HEK293 (cell line): ENCODE results near the gene DNAJC27.

ENCODE experiments used
- CTCF ChIA-PET: fragments of 350-600 bp; formaldehyde crosslinking; extraction: SDS; loops from one replicate; lab custom pipeline; 2021; ENCODE audit warnings: antibody characterized with exemption; lab: Yijun Ruan, JAX
- POLR2A ChIA-PET: fragments of 300-600 bp; formaldehyde crosslinking; extraction: SDS; loops from one replicate; lab custom pipeline; 2020; ENCODE audit warnings: antibody characterized with exemption, inconsistent platforms; lab: Yijun Ruan, JAX
- H3K27ac ChIP-seq: fragments of 200-500 bp; sonication (Bioruptor generic); 2 replicates; pipeline ENCODE4 v1.5.1; 2014; ENCODE audit warnings: low read depth, low read length, control low read depth, inconsistent platforms; ENCODE audit errors: extremely low read depth
- H3K36me3 ChIP-seq, 2 experiments: fragments of 200-500 bp in 1 of 2; sonication (Bioruptor generic) in 1 of 2; 1 replicate in 1 of 2; 2 replicates in 1 of 2; pipeline ENCODE4 v1.5.1; 2014 to 2017; ENCODE audit warnings: inconsistent platforms in 2 of 2, low read length in 2 of 2; ENCODE audit not compliant: control insufficient read depth in 2 of 2, insufficient read depth in 1 of 2
- H3K4me1 ChIP-seq: fragments of 200-500 bp; sonication (Bioruptor generic); 2 replicates; pipeline ENCODE4 v1.5.1; 2014; ENCODE audit warnings: mild to moderate bottlenecking, low read length, inconsistent platforms; ENCODE audit not compliant: control insufficient read depth, insufficient read depth
- H3K4me3 ChIP-seq: 2 replicates; pipeline ENCODE4 v1.5.1; 2011; ENCODE audit warnings: low read depth, mild to moderate bottlenecking, control low read depth, low read length, moderate library complexity
- H3K9me3 ChIP-seq: fragments of 200-500 bp; sonication (Bioruptor generic); 2 replicates; pipeline ENCODE4 v1.5.1; 2014; ENCODE audit warnings: low read depth, low read length, inconsistent platforms; ENCODE audit not compliant: control insufficient read depth, insufficient read depth
- FEZF1 ChIP-seq: fragments of 450-650 bp; formaldehyde crosslinking; IDR thresholded peaks from 2 replicates; pipeline ENCODE4 v1.5.1; 2016; ENCODE audit warnings: missing biosample characterization, missing genetic modification characterization
- KLF16 ChIP-seq: fragments of 450-650 bp; formaldehyde crosslinking; IDR thresholded peaks from 2 replicates; pipeline ENCODE4 v1.5.1; 2017; ENCODE audit warnings: missing biosample characterization, missing genetic modification characterization
- PRDM1 ChIP-seq: fragments of 450-650 bp; formaldehyde crosslinking; IDR thresholded peaks from 2 replicates; pipeline ENCODE4; 2016; ENCODE audit warnings: missing biosample characterization, missing genetic modification characterization
- ZBTB7A ChIP-seq: fragments of 450-650 bp; formaldehyde crosslinking; IDR thresholded peaks from 2 replicates; pipeline ENCODE4 v1.5.1; 2016; ENCODE audit warnings: low read depth, missing biosample characterization, missing genetic modification characterization
- ZNF24 ChIP-seq: fragments of 450-650 bp; formaldehyde crosslinking; IDR thresholded peaks from 2 replicates; pipeline ENCODE4 v1.5.1; 2016; ENCODE audit warnings: missing biosample characterization, missing genetic modification characterization
- ZNF324 ChIP-seq: fragments of 450-650 bp; formaldehyde crosslinking; IDR thresholded peaks from 2 replicates; pipeline ENCODE4 v1.5.1; 2016; ENCODE audit warnings: missing biosample characterization, missing genetic modification characterization
- TF ChIP-seq, protein P1 (sequence below): fragments of 450-650 bp; formaldehyde crosslinking; IDR thresholded peaks from 2 replicates; pipeline ENCODE4 v1.5.1; 2017; ENCODE audit warnings: missing biosample characterization, missing genetic modification characterization
- TF ChIP-seq, protein P2 (sequence below): IDR thresholded peaks from 2 replicates; pipeline ENCODE4 v1.6.1; 2011; ENCODE audit warnings: mild to moderate bottlenecking, low read depth, low read length, borderline replicate concordance
- TF ChIP-seq, protein P3 (sequence below): fragments of 450-650 bp; formaldehyde crosslinking; IDR thresholded peaks from 2 replicates; pipeline ENCODE4 v1.5.1; 2017; ENCODE audit warnings: missing biosample characterization, missing genetic modification characterization
- TF ChIP-seq, protein P4 (sequence below): fragments of 450-650 bp; formaldehyde crosslinking; conservative IDR thresholded peaks from 2 replicates; pipeline ENCODE4 v1.5.1; 2016; ENCODE audit warnings: low read depth, missing biosample characterization, missing genetic modification characterization
- TF ChIP-seq, protein P5 (sequence below): fragments of 450-650 bp; formaldehyde crosslinking; IDR thresholded peaks from 2 replicates; pipeline ENCODE4 v1.5.1; 2016; ENCODE audit warnings: missing biosample characterization, missing genetic modification characterization

Gene DNAJC27

DNA sequence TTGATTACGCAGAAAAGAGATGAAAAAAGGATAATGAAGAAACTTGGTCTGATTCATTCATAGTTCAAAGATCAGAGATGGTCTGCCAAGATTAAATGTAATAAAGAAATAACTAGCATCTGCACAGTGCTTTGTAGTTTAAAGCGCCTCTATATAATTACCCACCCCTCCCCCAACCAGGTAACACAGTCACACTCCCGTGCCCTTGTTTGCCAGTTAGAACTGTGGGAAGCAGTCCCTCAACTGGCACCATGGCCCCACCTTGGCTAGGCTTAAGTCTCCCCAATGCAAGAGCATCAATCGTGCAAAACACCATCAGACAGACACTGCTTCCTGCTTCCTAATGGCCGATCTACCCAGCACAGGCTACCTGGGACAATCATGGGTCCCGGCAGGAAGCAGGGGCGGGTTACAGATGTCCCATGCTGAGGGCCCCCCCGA is 63.3 kb downstream of the DNAJC27 start (continued):
- TF ChIP-seq, protein P1, sequence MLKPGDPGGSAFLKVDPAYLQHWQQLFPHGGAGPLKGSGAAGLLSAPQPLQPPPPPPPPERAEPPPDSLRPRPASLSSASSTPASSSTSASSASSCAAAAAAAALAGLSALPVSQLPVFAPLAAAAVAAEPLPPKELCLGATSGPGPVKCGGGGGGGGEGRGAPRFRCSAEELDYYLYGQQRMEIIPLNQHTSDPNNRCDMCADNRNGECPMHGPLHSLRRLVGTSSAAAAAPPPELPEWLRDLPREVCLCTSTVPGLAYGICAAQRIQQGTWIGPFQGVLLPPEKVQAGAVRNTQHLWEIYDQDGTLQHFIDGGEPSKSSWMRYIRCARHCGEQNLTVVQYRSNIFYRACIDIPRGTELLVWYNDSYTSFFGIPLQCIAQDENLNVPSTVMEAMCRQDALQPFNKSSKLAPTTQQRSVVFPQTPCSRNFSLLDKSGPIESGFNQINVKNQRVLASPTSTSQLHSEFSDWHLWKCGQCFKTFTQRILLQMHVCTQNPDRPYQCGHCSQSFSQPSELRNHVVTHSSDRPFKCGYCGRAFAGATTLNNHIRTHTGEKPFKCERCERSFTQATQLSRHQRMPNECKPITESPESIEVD (tag by site-specific recombination), result no peak
- TF ChIP-seq, protein P2, sequence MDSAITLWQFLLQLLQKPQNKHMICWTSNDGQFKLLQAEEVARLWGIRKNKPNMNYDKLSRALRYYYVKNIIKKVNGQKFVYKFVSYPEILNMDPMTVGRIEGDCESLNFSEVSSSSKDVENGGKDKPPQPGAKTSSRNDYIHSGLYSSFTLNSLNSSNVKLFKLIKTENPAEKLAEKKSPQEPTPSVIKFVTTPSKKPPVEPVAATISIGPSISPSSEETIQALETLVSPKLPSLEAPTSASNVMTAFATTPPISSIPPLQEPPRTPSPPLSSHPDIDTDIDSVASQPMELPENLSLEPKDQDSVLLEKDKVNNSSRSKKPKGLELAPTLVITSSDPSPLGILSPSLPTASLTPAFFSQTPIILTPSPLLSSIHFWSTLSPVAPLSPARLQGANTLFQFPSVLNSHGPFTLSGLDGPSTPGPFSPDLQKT, result no peak
- TF ChIP-seq, protein P3, sequence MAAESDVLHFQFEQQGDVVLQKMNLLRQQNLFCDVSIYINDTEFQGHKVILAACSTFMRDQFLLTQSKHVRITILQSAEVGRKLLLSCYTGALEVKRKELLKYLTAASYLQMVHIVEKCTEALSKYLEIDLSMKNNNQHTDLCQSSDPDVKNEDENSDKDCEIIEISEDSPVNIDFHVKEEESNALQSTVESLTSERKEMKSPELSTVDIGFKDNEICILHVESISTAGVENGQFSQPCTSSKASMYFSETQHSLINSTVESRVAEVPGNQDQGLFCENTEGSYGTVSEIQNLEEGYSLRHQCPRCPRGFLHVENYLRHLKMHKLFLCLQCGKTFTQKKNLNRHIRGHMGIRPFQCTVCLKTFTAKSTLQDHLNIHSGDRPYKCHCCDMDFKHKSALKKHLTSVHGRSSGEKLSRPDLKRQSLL, result no peak
- no peak for TF ChIP-seq KLF16 (tag by site-specific recombination)

DNA sequence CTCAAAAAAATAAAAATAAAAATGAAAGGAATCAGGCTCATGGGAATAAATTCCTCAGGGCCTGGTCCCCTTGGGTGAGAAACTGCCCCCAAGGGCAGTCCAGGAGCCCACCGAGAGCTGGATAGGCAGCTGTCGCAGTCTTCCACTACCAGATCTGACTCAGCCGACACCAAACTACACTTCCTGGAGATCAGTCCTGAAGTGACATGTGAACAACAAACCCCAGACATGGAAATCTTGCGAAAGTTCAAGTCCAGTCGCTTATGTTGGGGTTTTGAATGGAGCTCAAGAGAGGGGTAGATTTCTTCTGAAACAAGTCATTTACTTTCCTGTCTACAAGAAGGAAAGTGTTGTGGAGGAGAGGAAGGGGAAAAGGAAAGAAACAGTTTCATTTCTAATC is 64.6 kb downstream of the DNAJC27 start:
- H3K4me1 ChIP-seq, result no peaks in the 10 kb centered on the region
- H3K4me3 ChIP-seq, result no peak overlapping the region
- ChIA-PET POLR2A (no interaction called here), CTCF (no interaction called here)
- H3K36me3 ChIP-seq, result peaks cover 8 to 55% of the 10 kb centered on the region in 2 experiments; a peak in 2 of 3 replicates
- H3K27ac ChIP-seq, result no peak overlapping the region
- no peaks in the 10 kb centered on the region for H3K9me3 ChIP-seq
- TF ChIP-seq PRDM1 (tag by site-specific recombination) (peak; percentile 48; the same call in 1 of the 2 replicates), FEZF1 (tag by site-specific recombination) (no peak)

DNA sequence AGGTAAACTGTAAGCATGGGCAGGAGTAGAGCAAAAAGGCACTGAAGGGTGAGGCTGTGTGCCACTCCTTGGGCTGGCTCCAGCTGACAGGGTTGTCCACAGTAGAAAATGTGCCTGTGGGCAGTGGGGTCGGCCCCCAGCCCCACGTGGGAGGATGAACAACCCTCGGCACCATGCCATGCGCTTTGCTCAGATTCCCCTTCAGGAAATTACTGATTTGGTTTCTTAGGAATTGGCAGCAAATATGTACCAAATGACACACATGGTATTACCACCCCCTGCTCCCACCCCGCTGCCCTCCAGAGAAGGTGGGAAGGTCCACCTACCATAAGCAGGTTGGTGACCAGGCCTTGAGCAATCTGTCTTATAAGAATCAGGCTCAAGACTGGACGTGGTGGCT is 65.3 kb downstream of the DNAJC27 start:
- H3K36me3 ChIP-seq, result peaks cover 11 to 51% of the 10 kb centered on the region in 2 experiments; a peak in 2 of 3 replicates
- H3K4me3 ChIP-seq, result no peak overlapping the region
- ChIA-PET CTCF (no interaction called here), POLR2A (no interaction called here)
- TF ChIP-seq, protein P4, sequence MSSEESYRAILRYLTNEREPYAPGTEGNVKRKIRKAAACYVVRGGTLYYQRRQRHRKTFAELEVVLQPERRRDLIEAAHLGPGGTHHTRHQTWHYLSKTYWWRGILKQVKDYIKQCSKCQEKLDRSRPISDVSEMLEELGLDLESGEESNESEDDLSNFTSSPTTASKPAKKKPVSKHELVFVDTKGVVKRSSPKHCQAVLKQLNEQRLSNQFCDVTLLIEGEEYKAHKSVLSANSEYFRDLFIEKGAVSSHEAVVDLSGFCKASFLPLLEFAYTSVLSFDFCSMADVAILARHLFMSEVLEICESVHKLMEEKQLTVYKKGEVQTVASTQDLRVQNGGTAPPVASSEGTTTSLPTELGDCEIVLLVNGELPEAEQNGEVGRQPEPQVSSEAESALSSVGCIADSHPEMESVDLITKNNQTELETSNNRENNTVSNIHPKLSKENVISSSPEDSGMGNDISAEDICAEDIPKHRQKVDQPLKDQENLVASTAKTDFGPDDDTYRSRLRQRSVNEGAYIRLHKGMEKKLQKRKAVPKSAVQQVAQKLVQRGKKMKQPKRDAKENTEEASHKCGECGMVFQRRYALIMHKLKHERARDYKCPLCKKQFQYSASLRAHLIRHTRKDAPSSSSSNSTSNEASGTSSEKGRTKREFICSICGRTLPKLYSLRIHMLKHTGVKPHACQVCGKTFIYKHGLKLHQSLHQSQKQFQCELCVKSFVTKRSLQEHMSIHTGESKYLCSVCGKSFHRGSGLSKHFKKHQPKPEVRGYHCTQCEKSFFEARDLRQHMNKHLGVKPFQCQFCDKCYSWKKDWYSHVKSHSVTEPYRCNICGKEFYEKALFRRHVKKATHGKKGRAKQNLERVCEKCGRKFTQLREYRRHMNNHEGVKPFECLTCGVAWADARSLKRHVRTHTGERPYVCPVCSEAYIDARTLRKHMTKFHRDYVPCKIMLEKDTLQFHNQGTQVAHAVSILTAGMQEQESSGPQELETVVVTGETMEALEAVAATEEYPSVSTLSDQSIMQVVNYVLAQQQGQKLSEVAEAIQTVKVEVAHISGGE (tag by site-specific recombination), result no peak
- TF ChIP-seq ZNF324 (tag by site-specific recombination) (no peak), ZBTB7A (tag by site-specific recombination) (no peak), ZNF24 (tag by site-specific recombination) (no peak)
- TF ChIP-seq, protein P5, sequence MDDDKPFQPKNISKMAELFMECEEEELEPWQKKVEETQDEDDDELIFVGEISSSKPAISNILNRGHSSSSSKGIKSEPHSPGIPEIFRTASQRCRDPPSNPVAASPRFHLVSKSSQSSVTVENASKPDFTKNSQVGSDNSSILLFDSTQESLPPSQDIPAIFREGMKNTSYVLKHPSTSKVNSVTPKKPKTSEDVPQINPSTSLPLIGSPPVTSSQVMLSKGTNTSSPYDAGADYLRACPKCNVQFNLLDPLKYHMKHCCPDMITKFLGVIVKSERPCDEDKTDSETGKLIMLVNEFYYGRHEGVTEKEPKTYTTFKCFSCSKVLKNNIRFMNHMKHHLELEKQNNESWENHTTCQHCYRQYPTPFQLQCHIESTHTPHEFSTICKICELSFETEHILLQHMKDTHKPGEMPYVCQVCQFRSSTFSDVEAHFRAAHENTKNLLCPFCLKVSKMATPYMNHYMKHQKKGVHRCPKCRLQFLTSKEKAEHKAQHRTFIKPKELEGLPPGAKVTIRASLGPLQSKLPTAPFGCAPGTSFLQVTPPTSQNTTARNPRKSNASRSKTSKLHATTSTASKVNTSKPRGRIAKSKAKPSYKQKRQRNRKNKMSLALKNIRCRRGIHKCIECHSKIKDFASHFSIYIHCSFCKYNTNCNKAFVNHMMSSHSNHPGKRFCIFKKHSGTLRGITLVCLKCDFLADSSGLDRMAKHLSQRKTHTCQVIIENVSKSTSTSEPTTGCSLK (tag by site-specific recombination), result no peak
- H3K27ac ChIP-seq, result no peak overlapping the region
- no peaks in the 10 kb centered on the region for H3K4me1 ChIP-seq
- H3K9me3 ChIP-seq, result no peaks in the 10 kb centered on the region
